GM19240 (cell line): ENCODE results near the gene MDH2.
"Not testable (repeated sequence)": the region's sequence is repeated elsewhere in the genome, so short reads cannot be mapped to it uniquely, and the experiment has no call there.

ENCODE experiments used
- DNase-seq: peaks from one replicate; pipeline ENCODE4 v3.0.0; 2011; ENCODE audit warnings: low spot score; ENCODE audit not compliant: insufficient read length

MDH2 gene

GRCh38 chr7:76108540-76109233, 60.8 kb downstream of the MDH2 start:
- no peak for DNase-seq

- not testable (repeated sequence) for DNase-seq
These were observed 65.2 kb downstream of the MDH2 start for GRCh38 chr7:76113042-76113630.

- DNase-seq: not testable (repeated sequence)
These were observed 66.8 kb downstream of the MDH2 start for GRCh38 chr7:76114742-76115141.
